IMR-90 (cell line): ENCODE data around the gene IDH3G. TPM values are rescaled to one million over a fixed set of nuclear protein-coding genes. Genes with fewer than 3 reads are reported as not detected.

Source experiments
- CEBPB ChIP-seq: IDR thresholded peaks from 2 replicates; pipeline ENCODE4 v1.6.1; 2012; ENCODE audit warnings: low read depth, low read length, improper control_type of control experiment
- MAZ ChIP-seq: IDR thresholded peaks from 2 replicates; pipeline ENCODE4 v1.6.1; 2012; ENCODE audit warnings: low read depth, mild to moderate bottlenecking, low read length, improper control_type of control experiment, moderate library complexity, borderline replicate concordance
- USF2 ChIP-seq: fragments of 150-350 bp; IDR thresholded peaks from 2 replicates; pipeline ENCODE4 v1.6.1; 2017; ENCODE audit warnings: mild to moderate bottlenecking, antibody characterized with exemption, low read length, low read depth
- polyA plus RNA-seq, 3 experiments: library from polyadenylated mRNA; depleted of rRNA; stranded (reverse); fragments of >200 nt; gene quantifications; 2 replicates each; pipeline ENCODE4 v1.2.3, GENCODE V29; 2012; ENCODE audit warnings: low replicate concordance in 1 of 3
- total RNA-seq: library from RNA; depleted of rRNA; stranded (reverse); fragments of >200 nt; gene quantifications from 2 replicates; pipeline ENCODE4 v1.2.3, GENCODE V29; 2012

The IDH3G gene
- total and polyA plus RNA-seq, 2 of the 4 experiments (the other 2 are of a cell fraction), result 79.4 to 85.7 TPM

GRCh38 chrX:153769865-153770600 lies 24.1 kb downstream of the IDH3G start (continued):
- no peak for TF ChIP-seq USF2
- no peak for TF ChIP-seq MAZ
- no peak for TF ChIP-seq CEBPB
